CD14-positive monocyte (primary cell): Measurements from ENCODE around the gene KIF26B. TPM values are rescaled to one million over a fixed set of nuclear protein-coding genes. Genes with fewer than 3 reads are reported as not detected.

Experiments used
- DNase-seq, 3 donors: peaks; one replicate each; pipeline ENCODE4 v3.0.0-alpha.2; 2011 to 2022
- H2AFZ ChIP-seq: 2 replicates; pipeline ENCODE4 v1.6.0; 2012; ENCODE audit warnings: mild to moderate bottlenecking, low read depth, low read length, inconsistent platforms; ENCODE audit not compliant: insufficient read depth, poor library complexity, severe bottlenecking
- H3K27ac ChIP-seq, 2 donors: 1 replicate in 1 of 2; 2 replicates in 1 of 2; pipeline ENCODE4 v1.5.1; 2012 to 2013; ENCODE audit warnings: low read length in 2 of 2, control low read depth in 1 of 2, inconsistent platforms in 1 of 2, low read depth in 1 of 2, mild to moderate bottlenecking in 1 of 2
- H3K27me3 ChIP-seq, 2 donors: one replicate each; pipeline versions ENCODE4 v1.6.0 to v1.6.1; 2011 to 2013; ENCODE audit warnings: low read length in 2 of 2; ENCODE audit not compliant: control insufficient read depth in 2 of 2, insufficient read depth in 2 of 2
- H3K36me3 ChIP-seq, 2 donors: replicated peaks in 1 of 2; 1 replicate in 1 of 2; 2 replicates in 1 of 2; pipeline versions ENCODE4 v1.5.1 to v1.6.1; 2012 to 2013; ENCODE audit warnings: low read length in 2 of 2, control low read depth in 1 of 2, inconsistent platforms in 1 of 2, mild to moderate bottlenecking in 1 of 2; ENCODE audit not compliant: insufficient read depth in 2 of 2, control insufficient read depth in 1 of 2
- H3K4me1 ChIP-seq, 2 donors: 1 replicate in 1 of 2; 2 replicates in 1 of 2; pipeline versions ENCODE4 v1.5.1 to v1.6.1; 2012 to 2013; ENCODE audit warnings: low read length in 2 of 2, control low read depth in 1 of 2, inconsistent platforms in 1 of 2, mild to moderate bottlenecking in 1 of 2, moderate library complexity in 1 of 2; ENCODE audit not compliant: insufficient read depth in 2 of 2, control insufficient read depth in 1 of 2
- H3K4me2 ChIP-seq: replicated peaks from 2 replicates; pipeline ENCODE3; 2012; ENCODE audit warnings: low read length, moderate library complexity, mild to moderate bottlenecking; ENCODE audit not compliant: poor library complexity, severe bottlenecking; ENCODE audit errors: extremely low read depth
- H3K4me3 ChIP-seq, 3 experiments: fragments of 200-600 bp in 1 of 3; sonication (generic) in 1 of 3; replicated peaks in 1 of 3; 1 replicate in 2 of 3; 2 replicates in 1 of 3; pipeline ENCODE4 v1.5.1; 2011 to 2013; ENCODE audit warnings: low read length in 3 of 3, mild to moderate bottlenecking in 3 of 3, control low read depth in 2 of 3, low read depth in 2 of 3, inconsistent platforms in 1 of 3, moderate library complexity in 1 of 3
- H3K79me2 ChIP-seq: 2 replicates; pipeline ENCODE4 v1.6.0; 2012; ENCODE audit warnings: mild to moderate bottlenecking, control low read depth, inconsistent platforms, low read length, moderate library complexity; ENCODE audit not compliant: insufficient read depth
- H3K9ac ChIP-seq: 2 replicates; pipeline ENCODE4 v1.6.0; 2017; ENCODE audit warnings: low read length, mild to moderate bottlenecking; ENCODE audit not compliant: insufficient read depth, poor library complexity, severe bottlenecking
- H3K9me3 ChIP-seq, 2 donors: replicated peaks in 1 of 2; 1 replicate in 1 of 2; 2 replicates in 1 of 2; pipeline versions ENCODE4 v1.5.1 to v1.6.1; 2012 to 2013; ENCODE audit warnings: low read length in 2 of 2, control low read depth in 1 of 2; ENCODE audit not compliant: control insufficient read depth in 1 of 2, insufficient read depth in 1 of 2
- H4K20me1 ChIP-seq: 2 replicates; pipeline ENCODE4 v1.6.0; 2012; ENCODE audit warnings: mild to moderate bottlenecking, low read length, control low read depth, moderate library complexity; ENCODE audit not compliant: insufficient read depth
- H3K27ac Mint-ChIP-seq, 7 donors: one replicate each; pipeline ENCODE4 v1.8.0; 2020; ENCODE audit warnings: mild to moderate bottlenecking in 7 of 7, mixed read lengths in 7 of 7, moderate library complexity in 6 of 7, inconsistent platforms in 2 of 7
- H3K27me3 Mint-ChIP-seq, 3 donors: one replicate each; pipeline ENCODE4 v1.8.0; 2021 to 2022; ENCODE audit warnings: low read depth in 3 of 3, mild to moderate bottlenecking in 3 of 3, mixed read lengths in 3 of 3, moderate library complexity in 3 of 3, inconsistent platforms in 1 of 3
- H3K36me3 Mint-ChIP-seq, 2 donors: one replicate each; pipeline ENCODE4 v1.8.0; 2020; ENCODE audit warnings: mixed read lengths in 2 of 2, inconsistent platforms in 1 of 2, mild to moderate bottlenecking in 1 of 2
- H3K4me1 Mint-ChIP-seq: one replicate; pipeline ENCODE4 v1.8.0; 2020; ENCODE audit warnings: mild to moderate bottlenecking, mixed read lengths
- H3K4me3 Mint-ChIP-seq, 2 donors: one replicate each; pipeline ENCODE4 v1.8.0; 2020; ENCODE audit warnings: mild to moderate bottlenecking in 2 of 2, mixed read lengths in 2 of 2, moderate library complexity in 1 of 2
- H3K9me3 Mint-ChIP-seq, 7 donors: one replicate each; pipeline ENCODE4 v1.8.0; 2020 to 2022; ENCODE audit warnings: mixed read lengths in 7 of 7, mild to moderate bottlenecking in 6 of 7, moderate library complexity in 6 of 7, inconsistent platforms in 2 of 7
- WGBS: methylation state at CpG from one replicate; pipeline ENCODE4 v1.1.5; 2013; ENCODE audit warnings: missing lambda C conversion rate; ENCODE audit not compliant: insufficient coverage; 5-methylcytosine and 5-hydroxymethylcytosine counted together
- intact Hi-C, 2 donors: fragments of 100-400 bp; cut with micrococcal nuclease; formaldehyde crosslinking; loops; one replicate each; pipeline versions ENCODE4 v1.15.0 to v1.15.1; 2023
- polyA plus RNA-seq, 3 donors: library from polyadenylated mRNA; depleted of rRNA in 1 of 3; unstranded in 2 of 3; stranded (reverse) in 1 of 3; fragments of 300-500 nt in 2 of 3; fragments of >200 nt in 1 of 3; fragmentation: Illumina TruSeq in 2 of 3; gene quantifications; 1 replicate in 2 of 3; 2 replicates in 1 of 3; pipeline ENCODE4 v1.2.3, GENCODE V29; 2012 to 2021
- TF ChIP-seq, protein P1 (sequence below): fragments of 200-600 bp; IDR thresholded peaks from one replicate; pipeline ENCODE4 v1.8.0; 2022; ENCODE audit warnings: antibody characterized with exemption, mild to moderate bottlenecking

Gene KIF26B
- polyA plus RNA-seq, 3 donors = 0.01 to 0.05 TPM; not detected in 1

DNA sequence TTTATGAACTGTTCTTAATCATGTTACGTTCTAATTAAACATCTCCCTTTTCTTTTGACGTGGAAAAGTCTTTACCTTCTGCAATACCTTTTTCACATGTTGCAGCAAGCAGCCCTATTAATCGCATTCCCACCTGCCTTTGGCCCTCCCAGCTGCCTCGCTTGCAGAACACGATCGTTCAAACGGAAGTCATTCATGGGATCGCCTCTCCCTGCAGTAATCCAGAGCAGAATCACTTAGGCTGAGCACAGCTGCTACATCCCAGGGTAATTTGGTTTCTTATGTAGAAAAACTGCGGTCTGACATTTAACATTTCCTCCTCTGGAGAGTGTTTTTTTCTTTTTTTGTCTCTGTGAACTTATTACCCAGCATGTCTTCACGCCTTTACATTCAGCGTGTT is 206.3 kb downstream of the KIF26B start:
- Mint-ChIP-seq H3K9me3 (peaks cover 0 to 9% (median 0%) of the 10 kb centered on the region in 7 donors), H3K4me1 (no peaks in the 10 kb centered on the region), H3K27me3 (peaks cover 5 to 12% (median 9%) of the 10 kb centered on the region in 3 donors), H3K4me3 (no peak overlapping the region), H3K36me3 (no peaks in the 10 kb centered on the region), H3K27ac (no peak overlapping the region)
- Histone ChIP-seq H4K20me1 (no peaks in the 10 kb centered on the region), H2AFZ (no peak overlapping the region), H3K27me3 (no peaks in the 10 kb centered on the region), H3K27ac (no peak overlapping the region), H3K9me3 (no peaks in the 10 kb centered on the region), H3K9ac (no peak overlapping the region), H3K4me3 (no peak overlapping the region), H3K4me2 (no peak overlapping the region), H3K4me1 (no peaks in the 10 kb centered on the region), H3K79me2 (no peaks in the 10 kb centered on the region), H3K36me3 (no peaks in the 10 kb centered on the region)
- intact Hi-C loops = no loop called here
- 100% methylated on average over 6 of the region's 11 CpGs for WGBS
- TF ChIP-seq, protein P1, sequence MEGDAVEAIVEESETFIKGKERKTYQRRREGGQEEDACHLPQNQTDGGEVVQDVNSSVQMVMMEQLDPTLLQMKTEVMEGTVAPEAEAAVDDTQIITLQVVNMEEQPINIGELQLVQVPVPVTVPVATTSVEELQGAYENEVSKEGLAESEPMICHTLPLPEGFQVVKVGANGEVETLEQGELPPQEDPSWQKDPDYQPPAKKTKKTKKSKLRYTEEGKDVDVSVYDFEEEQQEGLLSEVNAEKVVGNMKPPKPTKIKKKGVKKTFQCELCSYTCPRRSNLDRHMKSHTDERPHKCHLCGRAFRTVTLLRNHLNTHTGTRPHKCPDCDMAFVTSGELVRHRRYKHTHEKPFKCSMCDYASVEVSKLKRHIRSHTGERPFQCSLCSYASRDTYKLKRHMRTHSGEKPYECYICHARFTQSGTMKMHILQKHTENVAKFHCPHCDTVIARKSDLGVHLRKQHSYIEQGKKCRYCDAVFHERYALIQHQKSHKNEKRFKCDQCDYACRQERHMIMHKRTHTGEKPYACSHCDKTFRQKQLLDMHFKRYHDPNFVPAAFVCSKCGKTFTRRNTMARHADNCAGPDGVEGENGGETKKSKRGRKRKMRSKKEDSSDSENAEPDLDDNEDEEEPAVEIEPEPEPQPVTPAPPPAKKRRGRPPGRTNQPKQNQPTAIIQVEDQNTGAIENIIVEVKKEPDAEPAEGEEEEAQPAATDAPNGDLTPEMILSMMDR = no peak
- DNase-seq = no peak

DNA sequence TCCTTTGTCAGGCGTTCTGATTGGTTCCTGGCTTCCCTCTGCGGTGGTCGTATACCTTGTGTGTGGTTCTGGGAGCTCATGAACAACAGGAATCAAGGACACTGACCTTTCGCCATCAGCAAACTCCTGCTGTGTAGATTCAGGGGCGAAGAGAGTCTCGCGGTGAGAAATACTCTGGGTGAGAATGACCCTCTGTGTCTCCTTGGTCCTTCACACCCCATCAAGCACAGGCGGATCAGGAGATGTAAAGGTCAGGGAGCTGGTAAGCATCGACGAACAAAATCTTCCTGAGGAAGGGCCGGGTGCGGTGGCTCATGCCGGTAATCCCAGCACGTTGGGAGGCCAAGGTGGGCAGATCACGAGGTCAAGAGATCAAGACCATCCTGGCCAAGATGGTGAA is 207.2 kb downstream of the KIF26B start:
- Mint-ChIP-seq H3K4me3 (no peak overlapping the region), H3K9me3 (peaks cover 0 to 9% (median 0%) of the 10 kb centered on the region in 7 donors), H3K4me1 (no peaks in the 10 kb centered on the region), H3K27me3 (peaks cover 5 to 12% (median 7%) of the 10 kb centered on the region in 3 donors), H3K27ac (no peak overlapping the region), H3K36me3 (no peaks in the 10 kb centered on the region)
- Histone ChIP-seq H3K27me3 (no peaks in the 10 kb centered on the region), H3K79me2 (no peaks in the 10 kb centered on the region), H3K27ac (no peak overlapping the region), H3K9ac (no peak overlapping the region), H3K4me3 (no peak overlapping the region), H3K4me2 (no peak overlapping the region), H3K4me1 (no peaks in the 10 kb centered on the region), H3K9me3 (no peaks in the 10 kb centered on the region), H3K36me3 (no peaks in the 10 kb centered on the region), H2AFZ (no peak overlapping the region), H4K20me1 (no peaks in the 10 kb centered on the region)
- 94% methylated on average over 9 of the region's 15 CpGs for WGBS
- intact Hi-C loops = no loop called here
- TF ChIP-seq, protein P1 = no peak
- no peak for DNase-seq
